ENCODE measurements around the gene MYOM3. TPM values are rescaled to one million over a fixed set of nuclear protein-coding genes. Genes with fewer than 3 reads are reported as not detected.

The MYOM3 gene
- total RNA-seq, 2 donors from 2014 or later = 0.11 to 0.15 TPM

GRCh38 chr1:24147194-24147593 is 35.3 kb upstream of the MYOM3 start:
- DNase-seq = no peak
- Histone ChIP-seq H3K36me3 (ENCODE audit: control insufficient read depth, insufficient read depth, low read length) (no peaks in the 10 kb centered on the region), H3K4me3 (ENCODE audit: low read length) (no peak overlapping the region), H3K27ac (ENCODE audit: low read depth, low read length) (no peak overlapping the region), H3K9ac (ENCODE audit: extremely low read depth, low read length, poor library complexity, severe bottlenecking) (no peak overlapping the region), H3K4me1 (ENCODE audit: control insufficient read depth, insufficient read depth, low read length) (peaks cover 4% of the 10 kb centered on the region), H3K9me3 (ENCODE audit: control insufficient read depth, low read length) (no peaks in the 10 kb centered on the region), H3K27me3 (ENCODE audit: control insufficient read depth, insufficient read depth, low read length, poor library complexity, severe bottlenecking) (no peaks in the 10 kb centered on the region)
- H3K9me3 Mint-ChIP-seq = no peaks in the 10 kb centered on the region
- H3K27ac Mint-ChIP-seq = no peak overlapping the region
- 91 to 97% methylated on average over 9 of the region's 9 CpGs for WGBS, 2 experiments (ENCODE audit: insufficient coverage in 1 of 2, insufficient read length in 1 of 2)
- no peaks in the 10 kb centered on the region for H3K36me3 Mint-ChIP-seq (ENCODE audit: low read depth)
- H3K27me3 Mint-ChIP-seq (ENCODE audit: insufficient read depth) = no peaks in the 10 kb centered on the region
- no peak overlapping the region for H3K4me3 Mint-ChIP-seq
- peaks cover 35% of the 10 kb centered on the region for H3K4me1 Mint-ChIP-seq
- no peak for TF ChIP-seq CTCF (conservative IDR thresholded peaks at IDR 0.05)

GRCh38 chr1:24142546-24143534 is 30.9 kb upstream of the MYOM3 start, which contains the start of gene IL22RA1:
Gene IL22RA1, minus strand, starts transcription at chr1:24143140. Its CDS starts 58 bp downstream, at chr1:24143082.
- WGBS, 2 experiments (ENCODE audit: insufficient coverage in 1 of 2, insufficient read length in 1 of 2) = 93 to 95% methylated on average over 9 to 22 of the region's 22 CpGs
- no peak for TF ChIP-seq CTCF (conservative IDR thresholded peaks at IDR 0.05)
- H3K4me3 ChIP-seq (ENCODE audit: low read length) = no peak within 1 kb of the TSS
- peaks cover 4% of the 10 kb centered on the region for H3K4me1 ChIP-seq (ENCODE audit: control insufficient read depth, insufficient read depth, low read length)
- H3K27ac Mint-ChIP-seq = no peak within 1 kb of the TSS
- H3K36me3 ChIP-seq (ENCODE audit: control insufficient read depth, insufficient read depth, low read length) = no peaks in the 10 kb centered on the region
- H3K9me3 ChIP-seq (ENCODE audit: control insufficient read depth, low read length) = no peaks in the 10 kb centered on the region
- no peak within 1 kb of the TSS for H3K4me3 Mint-ChIP-seq
- H3K27me3 Mint-ChIP-seq (ENCODE audit: insufficient read depth) = peaks cover 1% of the 10 kb centered on the region
- no peak within 1 kb of the TSS for H3K9ac ChIP-seq (ENCODE audit: extremely low read depth, low read length, poor library complexity, severe bottlenecking)
- H3K27ac ChIP-seq (ENCODE audit: low read depth, low read length) = no peak within 1 kb of the TSS
- DNase-seq = no peak
- no peaks in the 10 kb centered on the region for H3K27me3 ChIP-seq (ENCODE audit: control insufficient read depth, insufficient read depth, low read length, poor library complexity, severe bottlenecking)
- H3K4me1 Mint-ChIP-seq = peaks cover 17% of the 10 kb centered on the region
- no peaks in the 10 kb centered on the region for H3K9me3 Mint-ChIP-seq
- H3K36me3 Mint-ChIP-seq (ENCODE audit: low read depth) = no peaks in the 10 kb centered on the region

GRCh38 chr1:24141311-24141997 is 29.5 kb upstream of the MYOM3 start:
- Histone ChIP-seq H3K9me3 (ENCODE audit: control insufficient read depth, low read length) (no peaks in the 10 kb centered on the region), H3K36me3 (ENCODE audit: control insufficient read depth, insufficient read depth, low read length) (no peaks in the 10 kb centered on the region), H3K27ac (ENCODE audit: low read depth, low read length) (no peak overlapping the region), H3K27me3 (ENCODE audit: control insufficient read depth, insufficient read depth, low read length, poor library complexity, severe bottlenecking) (no peaks in the 10 kb centered on the region), H3K4me1 (ENCODE audit: control insufficient read depth, insufficient read depth, low read length) (peaks cover 4% of the 10 kb centered on the region), H3K9ac (ENCODE audit: extremely low read depth, low read length, poor library complexity, severe bottlenecking) (no peak overlapping the region), H3K4me3 (ENCODE audit: low read length) (no peak overlapping the region)
- H3K27ac Mint-ChIP-seq = peak overlapping the region; percentile 17
- no peak for TF ChIP-seq CTCF (conservative IDR thresholded peaks at IDR 0.05)
- H3K4me1 Mint-ChIP-seq = peaks cover 17% of the 10 kb centered on the region
- no peaks in the 10 kb centered on the region for H3K36me3 Mint-ChIP-seq (ENCODE audit: low read depth)
- no peaks in the 10 kb centered on the region for H3K9me3 Mint-ChIP-seq
- peaks cover 1% of the 10 kb centered on the region for H3K27me3 Mint-ChIP-seq (ENCODE audit: insufficient read depth)
- H3K4me3 Mint-ChIP-seq = no peak overlapping the region
- DNase-seq = no peak
- WGBS, 2 experiments (ENCODE audit: insufficient coverage in 1 of 2, insufficient read length in 1 of 2) = 91 to 94% methylated on average over 3 to 10 of the region's 10 CpGs

Data from endodermal cell (in vitro differentiated cells).